ENCODE data around the gene PTMA.
A peak's percentile ranks its signal among the peaks of the same experiment; 100 is the strongest.
"Not testable (repeated sequence)": the region's sequence is repeated elsewhere in the genome, so short reads cannot be mapped to it uniquely, and the experiment has no call there.

PTMA gene

DNA sequence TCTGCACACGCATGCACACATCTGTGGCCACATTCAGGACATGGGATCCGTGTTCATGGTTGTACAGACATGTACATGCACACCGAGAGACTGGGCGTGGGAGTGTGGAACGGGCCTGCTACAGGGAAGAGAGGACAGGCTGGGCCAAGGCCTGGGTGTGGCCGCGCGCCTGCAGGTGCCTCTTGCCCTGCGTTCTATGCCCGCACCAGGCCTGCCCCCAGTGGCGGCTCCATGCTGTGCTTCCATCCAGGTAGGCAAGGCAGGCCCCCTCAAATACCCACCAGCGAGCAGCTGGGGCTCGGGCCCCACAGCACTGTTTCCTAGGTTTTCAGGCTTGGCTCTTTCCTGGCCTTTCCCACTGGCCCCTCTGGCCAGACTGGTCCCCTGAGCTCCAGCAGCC, 15.5 kb upstream of the PTMA start:
- no peak for DNase-seq (ENCODE audit: low read depth in 2 of 2, low spot score in 1 of 2)

GRCh38 chr2:231693956-231694355, 14.4 kb upstream of the PTMA start:
- no peak for DNase-seq (ENCODE audit: low read depth in 2 of 2, low spot score in 1 of 2)

DNA sequence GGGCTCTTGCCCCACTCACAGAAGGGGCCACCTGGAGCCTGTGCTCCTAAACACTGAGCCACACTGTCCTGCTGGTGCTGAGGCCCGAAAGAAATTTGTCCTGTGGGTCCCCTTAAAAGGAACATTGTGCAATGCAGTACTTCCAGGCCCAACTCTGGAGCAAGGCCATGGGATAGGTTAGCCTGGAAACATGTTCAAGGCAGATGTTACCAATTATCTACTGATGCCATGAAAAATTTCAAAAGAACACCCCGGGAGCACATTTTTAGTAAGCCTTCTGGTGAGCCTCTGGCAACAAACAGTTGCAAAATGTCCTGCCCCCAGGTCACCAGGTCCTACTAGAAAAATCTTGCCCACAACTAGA, 12.3 kb upstream of the PTMA start:
- no peak for DNase-seq (ENCODE audit: low read depth in 2 of 2, low spot score in 1 of 2)

DNA sequence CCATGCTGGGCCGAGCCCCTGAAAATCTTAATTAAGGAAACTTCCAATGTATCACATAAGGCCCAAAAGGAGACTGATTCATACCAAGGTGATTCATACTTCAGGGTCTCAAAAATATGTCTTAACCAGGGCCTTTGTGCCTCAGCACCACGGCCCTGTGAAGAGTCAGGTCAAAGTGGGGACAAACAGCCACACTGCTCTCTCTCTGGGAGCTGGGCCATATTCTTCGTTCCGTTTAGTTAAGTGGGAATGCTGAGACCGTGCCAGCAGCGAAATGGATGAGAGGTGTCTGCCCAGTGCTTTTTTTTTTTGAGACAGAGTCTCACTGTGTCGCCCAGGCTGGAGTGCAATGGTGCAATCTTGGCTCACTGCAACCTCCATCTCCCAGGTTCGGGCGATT, 9.3 kb upstream of the PTMA start:
- no peak for DNase-seq (ENCODE audit: low read depth in 2 of 2, low spot score in 1 of 2)

- DNase-seq (ENCODE audit: low read depth in 2 of 2, low spot score in 1 of 2) = no peak
Measured at GRCh38 chr2:231701456-231702373, 6.6 kb upstream of the PTMA start.

- no peak for DNase-seq (ENCODE audit: low read depth in 2 of 2, low spot score in 1 of 2)
Measured at GRCh38 chr2:231704017-231704416, 4.3 kb upstream of the PTMA start.

DNA sequence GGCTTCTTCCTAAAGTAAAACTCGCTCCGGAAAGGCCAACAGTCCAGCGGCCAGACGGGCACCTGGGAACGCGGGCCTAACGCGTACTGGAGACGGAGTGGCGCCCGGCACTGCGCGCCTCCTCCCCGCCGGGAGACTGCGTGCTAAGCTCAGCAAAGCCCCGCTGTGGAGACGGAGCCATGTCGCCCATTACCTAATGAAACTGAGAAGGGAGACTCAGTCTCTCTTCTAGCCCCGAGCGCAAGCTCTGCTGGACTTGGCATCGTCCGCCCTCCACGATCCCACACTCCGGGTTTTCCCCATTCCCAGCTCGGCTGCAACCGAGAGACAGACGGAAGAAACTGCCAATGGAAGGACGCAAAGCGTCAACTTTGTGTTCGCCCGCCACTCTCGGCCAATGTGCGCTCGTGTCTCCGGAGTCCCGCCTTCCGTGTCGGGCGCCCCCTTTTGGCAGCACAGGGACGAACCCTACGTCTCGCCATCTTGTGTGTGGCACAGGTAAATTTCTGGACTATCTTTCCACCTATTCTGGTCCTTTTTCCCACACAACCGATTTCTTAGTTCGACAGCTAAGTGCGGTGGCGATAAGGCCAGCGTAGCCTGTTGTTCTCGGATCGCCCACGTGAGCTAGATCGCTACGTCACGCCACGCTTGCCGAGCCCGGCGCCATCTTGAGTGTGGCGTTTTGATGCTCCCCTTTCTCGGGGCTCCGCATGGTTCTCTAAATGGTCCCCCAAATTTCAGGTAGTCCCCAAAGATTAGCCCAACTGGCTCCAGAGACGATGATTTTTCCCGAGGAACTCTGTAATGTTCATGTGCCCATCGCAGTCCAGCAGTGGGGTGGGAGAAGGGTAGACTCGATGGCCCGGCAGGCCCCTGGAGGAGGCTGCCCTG, 1.3 kb upstream of the PTMA start:
- peak; percentile 94 to 97 for DNase-seq (ENCODE audit: low read depth in 2 of 2, low spot score in 1 of 2)

DNA sequence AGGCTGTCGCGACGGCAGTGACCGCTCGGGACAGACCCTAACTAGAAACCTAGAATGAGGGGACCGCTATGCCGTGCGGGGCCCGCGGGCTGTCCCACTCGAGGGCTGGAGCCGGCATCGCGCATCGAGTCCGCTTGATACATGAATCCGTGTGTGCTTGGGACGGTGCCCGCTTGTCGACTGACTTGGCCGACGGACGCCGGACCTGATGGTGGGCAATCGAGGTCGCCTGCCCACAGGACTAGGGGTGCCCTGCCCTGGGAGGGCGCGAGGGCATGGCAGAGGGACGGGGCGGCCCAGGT, 749 bp upstream of the PTMA start:
- peak in 1 of 2 donors; percentile 28 for DNase-seq (ENCODE audit: low read depth in 2 of 2, low spot score in 1 of 2)

- peak in 1 of 2 donors; percentile 24 for DNase-seq (ENCODE audit: low read depth in 2 of 2, low spot score in 1 of 2)
Measured at GRCh38 chr2:231708773-231709635, 679 bp downstream of the PTMA start.

DNA sequence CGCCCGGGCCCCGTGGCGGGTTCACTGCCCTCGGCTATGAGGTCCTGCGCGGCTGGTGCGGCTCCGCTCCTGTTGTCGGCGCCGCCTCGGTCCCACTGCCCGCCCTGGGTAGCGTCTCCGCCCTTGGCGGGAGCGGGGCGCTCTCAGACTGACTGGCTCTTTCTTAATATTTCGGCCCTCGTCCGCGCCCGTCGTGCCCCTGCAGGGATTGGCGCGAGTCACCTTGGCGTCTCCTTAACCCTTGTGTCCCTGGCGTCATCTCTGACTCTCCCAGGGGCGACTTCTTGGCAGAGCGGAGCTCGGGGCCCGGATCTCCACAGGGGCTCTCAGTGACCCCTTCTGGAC, 1.3 kb downstream of the PTMA start:
- DNase-seq (ENCODE audit: low read depth in 2 of 2, low spot score in 1 of 2) = no peak

- DNase-seq (ENCODE audit: low read depth in 2 of 2, low spot score in 1 of 2) = peak; percentile 66 to 75
Measured at GRCh38 chr2:231709981-231710798, 1.9 kb downstream of the PTMA start.

- no peak for DNase-seq (ENCODE audit: low read depth in 2 of 2, low spot score in 1 of 2)
Measured at GRCh38 chr2:231710799-231711676, 2.7 kb downstream of the PTMA start.

- DNase-seq (ENCODE audit: low read depth in 2 of 2, low spot score in 1 of 2) = no peak
Measured at GRCh38 chr2:231711677-231712450, 3.5 kb downstream of the PTMA start.

GRCh38 chr2:231712451-231713021, 4.2 kb downstream of the PTMA start:
- not testable (repeated sequence) for DNase-seq (ENCODE audit: low read depth in 2 of 2, low spot score in 1 of 2)

- DNase-seq (ENCODE audit: low read depth in 2 of 2, low spot score in 1 of 2) = not testable (repeated sequence)
Measured at GRCh38 chr2:231713406-231713729, 5.0 kb downstream of the PTMA start.

- DNase-seq (ENCODE audit: low read depth in 2 of 2, low spot score in 1 of 2) = peak; percentile 83 to 86
Measured at GRCh38 chr2:231713730-231714638, 5.7 kb downstream of the PTMA start.

- DNase-seq (ENCODE audit: low read depth in 2 of 2, low spot score in 1 of 2) = peak; percentile 72 to 76
Measured at GRCh38 chr2:231714639-231715498, 6.5 kb downstream of the PTMA start.

Measured in stimulated activated CD8-positive, alpha-beta memory T cell treated with anti-CD3 and anti-CD28 coated beads, Interleukin-4, amount 100 ng/mL, for 1 hour (primary cell).